Activated CD4-positive, alpha-beta T cell treated with anti-CD3 and anti-CD28 coated beads, Interleukin-2, Interleukin-4, amounts not matched to agents 100 ng/mL and 50 ng/mL, durations not matched to agents 16 hours and 8 hours (primary cell): Measurements from ENCODE around the gene KCTD2.

Source experiments
- DNase-seq: peaks from one replicate; pipeline ENCODE4 v3.0.0-alpha.2; 2020; ENCODE audit warnings: low spot score

Gene KCTD2

DNA sequence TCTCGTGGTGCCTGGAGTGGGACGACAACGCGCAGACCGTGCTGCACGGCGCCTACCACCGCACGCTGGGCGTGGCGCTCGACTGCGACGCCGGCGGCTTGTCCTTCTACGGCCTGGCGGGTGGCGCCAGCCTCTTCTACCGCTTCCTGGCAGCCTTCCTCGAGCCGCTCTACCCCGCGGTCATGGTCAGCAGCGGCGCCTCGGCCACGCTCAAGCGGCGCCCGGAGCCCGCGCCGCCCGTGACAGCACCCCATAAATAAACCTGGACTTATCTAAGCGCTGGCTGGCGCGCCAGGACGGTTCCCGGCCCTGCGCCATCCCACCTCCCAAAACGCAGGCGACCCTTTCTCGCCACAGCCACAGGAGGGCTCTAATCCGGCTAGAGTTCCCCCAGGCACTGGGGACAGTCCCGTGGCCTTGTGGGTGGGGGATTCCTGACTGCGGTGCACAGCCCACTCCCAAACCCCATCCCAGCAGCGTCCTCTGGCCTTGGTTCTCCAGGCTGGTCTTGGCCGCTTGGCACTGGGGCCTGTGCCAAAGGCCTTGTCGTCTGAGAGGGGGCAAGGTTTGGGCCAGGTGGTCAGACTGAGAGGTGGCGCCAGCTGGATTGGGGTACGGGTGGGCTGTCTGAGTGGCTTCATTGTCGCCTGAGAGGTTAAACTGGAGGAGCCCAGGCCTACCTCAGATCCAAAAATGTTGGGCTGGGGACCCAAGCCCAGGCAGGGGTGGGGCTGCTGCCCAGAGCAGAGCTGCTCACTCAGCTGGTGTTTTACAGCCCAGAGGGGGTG, 30.7 kb downstream of the KCTD2 start:
- DNase-seq: peak; percentile 27

DNA sequence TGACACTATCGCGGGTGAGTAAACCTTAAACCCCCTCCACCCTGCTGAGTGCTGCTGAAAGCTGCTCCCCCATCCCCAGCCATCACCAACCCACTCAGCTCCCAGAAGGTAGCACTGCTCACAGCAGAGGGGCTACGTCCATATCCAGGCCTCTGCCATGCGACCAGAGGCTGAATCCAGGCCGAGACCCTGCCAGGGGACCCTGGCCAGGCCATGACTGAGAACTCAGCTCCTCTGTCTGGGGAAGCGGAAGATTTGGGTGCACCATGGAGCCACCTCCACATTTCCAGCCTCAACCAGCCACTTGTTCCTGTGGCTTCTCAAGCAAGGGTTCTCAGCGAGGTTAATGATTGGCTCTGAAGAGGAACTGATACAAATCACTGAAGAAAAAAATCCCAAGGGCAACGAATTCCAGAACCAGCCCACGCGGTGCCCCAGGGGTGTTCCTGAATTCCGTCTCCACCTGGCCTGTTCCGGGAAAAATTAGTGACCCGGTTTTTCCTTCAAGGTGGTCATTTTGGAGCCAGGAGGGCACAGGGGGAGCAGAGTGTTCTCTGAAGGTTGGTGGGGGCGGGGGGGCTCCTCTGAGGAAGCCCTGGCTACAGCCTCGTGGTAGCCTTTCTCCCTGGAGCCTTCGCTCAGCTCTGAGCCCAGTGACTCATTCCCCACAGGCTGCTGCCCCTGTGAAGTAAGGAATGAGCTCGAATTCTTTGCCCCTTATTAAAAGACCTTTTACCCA, 31.4 kb downstream of the KCTD2 start:
- DNase-seq: no peak

DNA sequence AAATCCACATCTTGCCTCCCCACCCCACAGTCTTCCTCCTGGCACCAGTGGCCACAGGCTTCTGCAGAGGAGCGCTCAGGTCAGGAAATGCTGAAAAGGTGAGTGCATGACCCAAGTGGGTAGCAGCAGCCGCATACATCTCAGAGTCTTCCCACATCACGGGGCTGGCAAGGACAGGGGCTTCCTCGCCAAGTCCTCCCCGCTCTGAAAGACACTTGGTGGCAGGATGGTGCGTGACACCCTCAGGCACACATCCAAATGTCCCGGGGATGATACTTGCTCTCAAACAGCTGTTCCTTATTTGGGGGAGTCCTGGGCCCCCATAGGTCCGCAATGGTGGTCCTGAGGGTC, 32.0 kb downstream of the KCTD2 start:
- DNase-seq: no peak

DNA sequence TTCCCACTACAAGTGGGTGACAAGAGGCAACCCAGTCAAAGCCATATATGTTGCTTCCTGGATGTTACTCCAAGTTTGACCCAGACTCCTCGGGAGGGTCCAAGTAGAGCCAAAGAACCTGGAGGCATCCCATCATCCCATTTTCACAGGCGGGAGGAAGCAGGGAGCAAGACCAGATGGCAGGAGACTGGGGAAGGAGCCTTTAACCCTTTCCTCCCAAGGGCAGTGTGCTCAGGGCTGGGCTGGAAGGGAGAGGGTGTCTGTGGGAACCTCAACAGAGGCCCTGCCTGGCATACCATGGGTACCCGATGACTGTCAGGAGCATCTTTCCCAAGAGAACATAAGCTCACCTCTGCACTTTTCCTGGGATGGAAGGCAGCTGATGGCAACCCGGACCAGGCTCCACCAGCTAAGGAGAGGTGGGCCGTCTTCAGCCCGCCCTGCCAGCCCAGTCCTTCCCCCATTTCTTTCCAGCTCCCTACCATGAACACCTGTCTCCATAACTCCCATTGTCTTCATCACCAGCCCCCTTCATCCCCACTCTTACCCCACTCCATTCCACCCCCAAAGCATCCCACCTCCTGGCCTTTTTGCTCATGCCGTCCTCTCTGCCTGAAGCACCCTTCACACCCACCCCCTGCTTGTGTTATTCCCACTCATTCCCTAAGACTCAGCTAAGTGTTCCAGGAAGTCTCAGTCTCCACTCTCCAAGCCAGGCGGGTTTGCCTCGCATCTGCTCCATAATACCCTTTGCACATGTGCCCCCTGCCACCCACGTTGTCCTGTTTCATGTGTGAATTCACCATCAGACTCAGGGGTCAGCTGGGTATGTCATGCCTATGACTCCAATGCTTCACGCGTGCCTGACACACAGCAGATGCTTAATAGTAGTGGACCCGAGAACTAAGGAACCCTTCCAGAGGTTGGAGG, 34.9 kb downstream of the KCTD2 start:
- no peak for DNase-seq

DNA sequence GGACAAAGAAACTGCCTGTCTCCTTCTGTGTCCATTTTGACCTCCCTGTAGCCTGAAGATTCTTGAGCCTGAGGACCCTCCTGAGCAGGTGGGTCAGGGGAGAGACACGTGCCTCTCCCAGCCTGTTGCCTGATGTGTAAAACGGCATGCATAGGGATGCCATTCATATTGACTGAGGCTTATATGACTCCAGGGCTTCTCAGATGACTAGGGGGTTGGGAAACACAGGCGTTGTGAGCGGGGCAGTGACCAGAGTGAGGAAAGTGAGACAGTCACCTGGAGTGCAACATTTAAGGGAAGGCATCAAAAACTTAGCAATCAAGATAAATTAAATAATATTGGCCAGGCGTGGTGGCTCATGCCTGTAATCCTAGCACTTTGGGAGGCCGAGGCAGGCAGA, 35.7 kb downstream of the KCTD2 start:
- no peak for DNase-seq

DNA sequence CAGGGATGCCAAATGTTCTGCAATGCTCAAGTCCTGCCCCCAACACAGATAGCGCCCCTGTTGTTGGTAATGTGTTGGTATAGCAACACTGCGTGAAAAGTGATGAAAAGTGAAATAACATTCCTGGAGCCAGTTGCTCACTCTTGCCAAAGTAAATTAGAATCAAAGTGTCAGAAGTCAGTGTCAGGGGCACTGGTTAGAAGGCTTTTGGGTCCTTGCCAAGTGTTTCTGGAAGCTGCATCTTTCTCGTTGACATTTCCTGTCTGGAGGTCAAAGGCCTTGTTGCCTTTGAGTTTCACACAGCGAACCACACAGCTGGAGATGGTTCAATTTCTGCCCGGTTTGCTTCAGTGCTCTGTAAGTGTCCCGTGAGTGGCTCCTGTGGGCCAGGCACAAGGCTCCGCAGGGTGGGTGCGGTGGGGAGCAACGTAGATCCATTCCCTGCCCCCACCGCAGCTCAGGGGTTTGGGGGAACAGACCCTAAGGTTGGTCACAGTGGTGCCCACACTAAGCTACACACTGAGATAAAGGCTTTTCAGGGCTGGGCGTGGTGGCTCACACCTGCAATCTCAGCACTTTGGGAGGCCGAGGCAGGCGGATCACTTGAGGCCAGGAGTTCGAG, 37.1 kb downstream of the KCTD2 start:
- DNase-seq: no peak

DNA sequence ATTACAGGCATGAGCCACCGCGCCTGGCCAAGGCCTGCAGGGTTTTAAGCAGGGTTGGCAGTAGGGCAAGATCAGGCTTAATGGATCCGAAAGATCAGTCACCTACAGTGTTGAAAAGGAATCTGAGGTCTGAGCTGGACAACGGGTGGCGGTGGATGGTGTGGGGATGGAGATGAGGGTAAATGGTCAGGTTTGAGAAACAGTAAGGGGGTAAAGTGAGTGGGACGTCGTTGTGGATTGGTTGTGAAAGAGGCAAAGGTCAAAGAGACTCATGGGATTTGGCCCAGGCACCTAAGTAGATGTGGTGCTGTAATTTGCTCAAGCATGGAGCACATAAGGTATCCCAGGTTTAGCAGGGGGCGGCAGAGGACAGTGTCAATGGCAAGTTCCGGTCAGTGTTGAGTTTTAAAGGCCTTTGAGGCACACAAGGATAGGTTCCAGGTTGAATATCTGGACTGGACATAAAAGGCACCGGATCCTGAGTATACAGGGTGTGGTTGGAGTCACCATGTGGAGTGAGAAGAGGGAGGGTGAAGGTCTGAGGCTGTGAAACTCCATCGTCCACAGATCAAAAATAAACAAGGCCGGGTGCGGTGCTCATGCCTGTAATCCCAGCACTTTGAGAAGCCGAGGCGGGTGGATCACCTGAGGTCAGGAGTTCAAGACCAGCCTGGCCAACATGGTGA, 39.6 kb downstream of the KCTD2 start:
- DNase-seq: no peak

DNA sequence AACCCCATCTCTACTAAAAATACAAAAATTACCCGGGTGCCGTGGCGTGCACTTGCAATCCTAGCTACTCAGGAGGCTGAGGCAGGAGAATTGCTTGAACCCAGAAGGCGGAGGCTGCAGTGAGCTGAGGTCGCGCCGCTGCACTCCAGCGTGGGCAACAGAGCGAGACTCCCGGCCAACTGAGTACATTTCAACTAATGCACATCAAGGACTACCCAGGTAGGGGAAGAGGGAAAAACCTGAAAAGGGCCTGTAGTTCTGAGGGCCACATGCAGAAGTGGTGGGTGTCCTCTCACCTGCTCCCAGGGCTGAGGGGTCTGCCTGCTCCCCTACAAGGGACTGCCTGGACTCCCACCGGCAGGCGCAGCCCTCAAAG, 40.1 kb downstream of the KCTD2 start:
- no peak for DNase-seq

DNA sequence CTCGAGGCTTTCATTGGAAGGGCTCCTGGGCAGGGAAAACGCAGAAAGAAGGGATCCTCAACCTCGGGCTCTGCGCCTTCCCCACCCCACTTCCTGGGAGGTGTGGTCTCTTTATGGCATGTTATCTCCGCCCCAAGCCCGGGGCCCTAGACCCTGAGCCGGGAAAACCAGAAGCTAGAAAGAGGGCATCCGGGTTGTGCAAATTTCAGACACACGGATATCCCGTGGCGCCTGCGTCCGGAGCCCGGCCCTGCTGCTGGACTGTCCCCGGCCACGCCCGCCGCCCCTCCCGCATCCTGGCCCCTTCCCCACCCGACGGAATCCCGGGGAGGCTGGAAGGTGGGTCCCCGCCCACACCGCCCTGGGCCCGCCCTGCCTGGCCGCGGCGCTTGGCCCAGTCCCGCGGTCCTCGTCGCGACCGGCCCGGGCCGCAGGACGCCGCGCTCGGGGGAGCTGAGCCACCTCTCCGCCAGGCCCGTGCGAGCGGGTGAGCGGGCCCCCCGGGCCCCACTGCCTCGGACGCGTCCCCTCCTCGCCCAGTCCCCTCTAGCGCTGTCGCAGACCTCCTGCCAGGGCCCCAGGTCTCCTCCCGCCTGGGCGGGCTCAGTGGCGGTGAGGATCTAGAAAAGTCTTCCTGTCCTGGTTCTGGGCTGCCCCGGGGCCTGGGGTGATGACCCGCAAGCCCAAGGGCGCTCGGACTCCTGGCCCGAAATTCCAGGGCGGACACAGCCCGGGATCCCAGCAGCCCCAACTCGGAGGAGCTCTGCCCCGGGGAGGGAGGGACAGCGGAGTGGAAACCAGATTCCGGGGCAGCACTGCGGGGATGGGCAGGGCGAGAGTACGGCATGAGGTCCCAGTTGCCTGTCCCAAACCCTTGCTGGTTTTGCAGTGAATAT, 40.8 kb downstream of the KCTD2 start, which contains the start of gene SLC16A5:
Gene SLC16A5 (plus strand): TSS at position 397 of the 896 bp plus-strand sequence. CDS start 5,683 bp downstream, outside the sequence.
- peak; percentile 34 for DNase-seq

DNA sequence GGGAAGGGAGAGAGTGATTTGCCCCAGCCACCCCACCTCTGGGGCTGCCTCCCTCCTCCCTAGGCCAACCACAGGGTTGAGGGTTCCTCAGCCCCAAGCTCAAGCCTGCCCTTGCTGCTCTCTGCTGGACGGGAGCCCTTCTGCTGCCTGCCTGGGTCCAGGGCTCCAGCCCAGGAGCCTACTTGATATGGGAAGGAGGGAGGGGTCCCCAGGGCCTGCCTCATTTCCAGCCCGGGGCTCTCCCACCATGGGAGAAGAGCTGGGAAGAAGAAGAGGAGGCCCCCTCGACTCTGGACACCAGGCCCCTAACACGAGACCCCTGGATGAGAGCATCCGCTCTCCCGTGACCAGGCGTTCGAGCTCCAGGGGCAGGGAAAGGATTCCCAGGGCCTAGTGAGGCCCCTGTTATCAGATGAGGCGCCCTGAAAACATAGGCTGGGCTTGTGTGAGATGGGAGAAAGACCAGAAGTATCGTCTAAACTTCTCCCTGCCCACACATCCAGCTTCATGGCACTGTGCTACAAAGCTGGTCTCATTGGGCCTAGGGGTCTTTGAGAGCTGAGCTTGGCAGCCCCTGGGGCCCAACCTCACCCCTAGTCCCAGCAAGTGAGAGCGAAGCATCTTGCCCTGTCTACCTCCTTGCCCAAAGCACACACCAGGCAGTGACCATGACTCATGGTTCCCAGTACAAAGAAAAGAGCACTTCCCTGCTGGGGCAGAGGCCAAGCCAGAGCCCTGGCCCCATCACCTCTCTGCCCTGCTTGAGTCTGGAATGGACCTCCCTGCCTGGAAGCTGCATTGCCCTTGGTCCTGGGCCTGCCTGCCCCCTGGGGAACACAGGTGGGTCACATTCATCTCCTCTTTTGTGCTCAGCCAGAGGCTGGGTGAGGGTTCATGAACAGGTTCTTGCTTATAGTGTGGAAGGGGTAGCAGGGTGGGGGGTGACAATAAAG, 41.7 kb downstream of the KCTD2 start:
- DNase-seq: no peak

DNA sequence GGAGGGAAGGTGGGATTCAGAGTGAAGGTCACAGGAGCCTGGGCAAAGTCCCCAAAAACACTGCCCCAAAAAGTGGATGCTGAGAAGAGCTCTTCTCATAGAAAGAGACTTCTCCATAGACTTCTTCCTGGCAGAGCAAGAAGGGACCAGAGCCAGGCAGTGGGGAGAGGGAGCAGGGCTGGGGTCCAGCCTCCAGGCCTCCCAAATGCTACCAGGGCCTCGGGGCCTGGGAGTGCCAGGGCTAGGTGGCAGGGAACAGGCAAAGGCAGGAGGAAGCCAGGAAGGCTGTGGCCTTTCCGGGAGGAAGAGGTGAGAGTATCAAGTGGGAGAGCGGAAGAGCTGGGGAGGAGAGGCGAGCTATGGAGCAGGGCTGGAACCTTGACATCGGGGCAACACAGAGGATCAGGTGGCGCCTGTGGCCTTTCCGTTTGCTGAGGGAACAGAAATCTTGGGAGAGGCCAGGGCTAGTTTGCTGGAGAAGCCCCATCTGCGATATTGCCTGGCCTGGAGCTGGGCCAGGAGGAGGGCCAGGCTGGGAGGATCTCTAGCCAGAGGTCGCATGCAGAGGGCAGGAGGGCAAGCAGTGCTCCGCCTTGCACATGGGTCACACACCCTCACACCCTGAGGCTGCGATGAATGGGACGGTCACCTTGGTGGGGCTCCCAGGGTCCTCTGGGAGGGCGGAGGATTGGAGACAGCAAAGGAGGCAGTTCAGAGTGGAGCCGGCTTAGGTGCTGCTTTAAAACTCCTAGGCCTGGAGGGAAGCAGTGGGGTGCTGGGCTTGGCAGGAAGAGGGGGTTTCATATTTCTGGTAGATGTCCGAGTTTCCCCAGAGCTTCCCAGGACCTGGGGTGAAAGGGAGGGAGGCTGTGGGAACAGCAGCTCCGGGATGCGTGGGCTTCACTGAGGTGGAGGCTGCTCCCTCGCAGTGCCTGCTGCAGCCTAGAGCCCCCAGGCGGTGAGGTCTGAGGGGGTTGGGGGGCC, 44.1 kb downstream of the KCTD2 start:
- DNase-seq: no peak

DNA sequence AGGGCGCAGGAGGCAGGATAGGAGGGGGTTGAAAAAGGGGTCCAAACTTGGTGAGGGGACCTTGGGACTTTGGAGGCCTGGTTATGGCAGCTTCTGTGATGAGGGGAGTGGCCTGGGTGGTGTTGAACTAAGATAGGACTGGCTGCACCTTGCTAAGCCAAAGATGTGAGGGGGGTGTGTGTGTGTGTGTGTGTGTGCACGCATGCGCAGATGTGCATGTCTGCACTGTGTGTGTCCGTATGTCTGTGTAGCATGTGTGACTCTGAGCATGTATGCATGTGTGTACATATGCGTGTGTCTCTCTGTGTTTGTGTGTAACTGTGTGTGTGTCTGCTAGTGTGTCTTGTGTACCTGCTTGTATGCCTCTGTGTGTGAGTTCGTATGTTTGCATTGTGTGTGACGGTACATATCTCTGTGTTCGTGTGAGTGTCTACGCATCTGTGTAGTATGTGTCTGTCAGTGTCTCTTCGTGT, 44.9 kb downstream of the KCTD2 start:
- DNase-seq: no peak

DNA sequence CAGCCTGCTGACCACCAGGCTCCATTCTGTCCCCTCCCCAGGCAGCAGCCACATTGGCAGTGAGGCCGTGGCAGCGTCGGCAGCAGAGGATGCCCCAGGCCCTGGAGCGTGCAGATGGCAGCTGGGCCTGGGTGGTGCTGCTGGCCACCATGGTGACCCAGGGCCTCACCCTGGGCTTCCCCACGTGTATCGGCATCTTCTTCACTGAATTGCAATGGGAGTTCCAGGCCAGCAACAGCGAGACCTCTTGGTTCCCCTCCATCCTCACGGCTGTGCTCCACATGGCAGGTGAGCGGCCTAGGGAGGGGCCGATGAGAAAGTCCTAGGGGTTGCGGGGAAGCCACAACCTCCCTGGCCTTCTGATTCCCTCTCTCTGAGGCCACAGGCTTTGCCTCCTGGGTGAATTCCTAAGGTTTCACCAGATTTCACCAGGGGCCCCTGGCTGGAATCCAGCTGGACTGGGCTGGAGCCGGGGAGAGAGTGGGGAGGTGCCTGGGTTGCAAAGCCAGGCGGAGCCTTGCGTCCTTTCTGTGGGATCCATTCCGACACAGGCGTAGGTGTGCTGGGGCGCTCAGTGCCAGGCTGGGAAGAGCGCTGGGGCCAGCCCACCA, 46.6 kb downstream of the KCTD2 start:
- DNase-seq: no peak

DNA sequence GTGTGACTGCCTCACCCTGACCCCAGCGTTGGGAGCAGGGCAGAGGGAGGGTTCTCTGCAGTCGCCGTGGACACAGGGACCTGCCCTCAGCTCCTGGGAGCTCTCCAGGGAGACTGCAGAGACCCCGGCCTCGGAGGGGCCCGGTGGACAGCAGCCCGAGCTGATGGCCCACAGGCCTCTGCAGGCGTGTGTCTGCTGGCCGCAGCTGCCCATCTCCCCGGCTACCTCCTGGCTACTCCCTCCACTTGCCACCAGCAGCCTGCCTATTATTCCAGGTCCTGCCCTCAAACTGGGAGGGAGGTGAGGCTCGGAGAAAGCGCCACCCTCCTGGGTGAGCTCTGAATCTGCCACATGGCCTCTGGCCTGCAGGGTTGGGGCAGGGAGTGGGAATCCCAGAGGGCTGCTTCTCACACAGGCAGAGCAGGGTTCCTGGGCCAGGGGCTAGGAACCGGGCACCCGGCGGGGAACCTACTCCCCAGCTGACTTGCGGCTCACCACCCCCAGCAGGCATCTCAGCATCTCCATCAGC, 47.9 kb downstream of the KCTD2 start:
- DNase-seq: no peak

DNA sequence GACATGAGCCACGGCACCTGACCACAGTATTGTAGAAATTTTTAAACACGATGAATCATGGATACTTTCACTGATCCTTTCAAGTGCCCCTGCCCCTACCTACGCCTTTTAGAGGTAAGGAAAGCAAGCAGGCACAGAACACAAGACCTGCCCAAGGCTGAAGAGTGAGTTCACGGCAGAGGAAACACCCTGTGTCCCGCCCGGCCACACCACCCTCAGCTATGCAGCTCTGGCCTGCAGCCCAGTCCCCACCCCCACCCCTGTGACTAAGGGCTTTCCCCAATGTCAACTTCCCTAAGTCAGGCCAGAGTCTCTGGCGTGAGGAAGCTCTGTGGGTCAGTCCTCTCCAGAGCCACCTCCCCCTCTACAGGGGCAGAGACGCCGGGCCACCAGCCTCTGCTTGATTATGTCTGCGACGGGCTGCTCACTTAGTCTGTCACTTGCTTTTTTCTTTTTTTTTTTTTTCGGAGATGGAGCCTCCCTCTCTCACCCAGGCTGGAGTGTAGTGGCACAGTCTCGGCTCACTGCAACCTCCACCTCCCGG, 49.1 kb downstream of the KCTD2 start:
- DNase-seq: no peak

DNA sequence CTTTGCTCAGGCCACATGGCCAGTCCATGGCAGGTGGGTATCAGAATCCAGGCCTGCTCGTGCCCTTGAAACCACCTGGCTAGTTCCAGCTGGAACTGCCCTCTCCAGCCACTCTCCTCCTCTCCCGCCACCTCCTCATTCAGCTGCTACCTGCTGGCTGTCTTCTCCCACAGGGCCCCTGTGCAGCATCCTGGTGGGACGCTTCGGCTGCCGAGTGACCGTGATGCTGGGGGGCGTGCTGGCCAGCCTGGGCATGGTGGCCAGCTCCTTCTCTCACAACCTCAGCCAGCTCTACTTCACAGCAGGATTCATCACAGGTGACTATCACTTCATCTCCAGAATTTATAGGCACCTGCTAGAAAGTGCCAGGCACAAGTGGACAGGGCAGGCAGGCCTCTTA, 50.8 kb downstream of the KCTD2 start:
- DNase-seq: no peak

DNA sequence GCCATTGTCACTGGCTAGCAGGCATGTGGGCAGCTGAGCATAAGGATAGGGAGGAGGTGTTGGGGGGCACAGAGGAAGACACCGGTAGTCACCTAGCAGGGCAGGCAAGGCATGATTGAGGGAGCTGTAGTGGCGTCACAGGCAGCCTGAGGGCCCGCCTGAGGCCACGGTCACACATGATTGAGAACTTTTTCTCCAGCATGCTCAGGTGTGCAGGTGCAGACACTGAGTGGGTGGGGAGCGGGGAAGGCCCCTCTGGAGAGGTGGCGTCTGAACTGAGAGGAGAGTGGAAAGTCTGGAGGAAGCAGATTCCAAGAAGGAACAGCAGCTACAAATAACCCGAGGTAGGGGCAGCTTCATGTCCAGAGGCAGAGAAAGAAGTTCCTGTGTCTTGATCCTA, 51.8 kb downstream of the KCTD2 start:
- DNase-seq: no peak
